Measurements from ENCODE around the gene BTN2A1.
A peak's percentile ranks its signal among the peaks of the same experiment; 100 is the strongest.
"Not testable (repeated sequence)": the region's sequence is repeated elsewhere in the genome, so short reads cannot be mapped to it uniquely, and the experiment has no call there.

The BTN2A1 gene

GRCh38 chr6:26432627-26433201, 25.0 kb upstream of the BTN2A1 start:
- no peak for DNase-seq (ENCODE audit: low read depth in 4 of 4, low spot score in 1 of 4)

GRCh38 chr6:26433680-26434079, 24.1 kb upstream of the BTN2A1 start:
- not testable (repeated sequence) for DNase-seq (ENCODE audit: low read depth in 4 of 4, low spot score in 1 of 4)

GRCh38 chr6:26436018-26436417, 21.7 kb upstream of the BTN2A1 start:
- no peak for DNase-seq (ENCODE audit: low read depth in 4 of 4, low spot score in 1 of 4)

GRCh38 chr6:26437550-26437949, 20.2 kb upstream of the BTN2A1 start:
- no peak for DNase-seq (ENCODE audit: low read depth in 4 of 4, low spot score in 1 of 4)

- DNase-seq (ENCODE audit: low read depth in 4 of 4, low spot score in 1 of 4): no peak
Observed at GRCh38 chr6:26438000-26438399, 19.8 kb upstream of the BTN2A1 start.

GRCh38 chr6:26439151-26440125, 18.3 kb upstream of the BTN2A1 start:
- no peak for DNase-seq (ENCODE audit: low read depth in 4 of 4, low spot score in 1 of 4)

GRCh38 chr6:26440977-26441358, 16.8 kb upstream of the BTN2A1 start:
- no peak for DNase-seq (ENCODE audit: low read depth in 4 of 4, low spot score in 1 of 4)

- DNase-seq (ENCODE audit: low read depth in 4 of 4, low spot score in 1 of 4): no peak
Observed at GRCh38 chr6:26441977-26442376, 15.8 kb upstream of the BTN2A1 start.

- DNase-seq (ENCODE audit: low read depth in 4 of 4, low spot score in 1 of 4): peak in 1 of 4 experiments; percentile 27
Observed at GRCh38 chr6:26445934-26446667, 11.7 kb upstream of the BTN2A1 start.

GRCh38 chr6:26447257-26447656, 10.5 kb upstream of the BTN2A1 start:
- no peak for DNase-seq (ENCODE audit: low read depth in 4 of 4, low spot score in 1 of 4)

- DNase-seq (ENCODE audit: low read depth in 4 of 4, low spot score in 1 of 4): no peak
Observed at GRCh38 chr6:26450240-26450639, 7.5 kb upstream of the BTN2A1 start.

- DNase-seq (ENCODE audit: low read depth in 4 of 4, low spot score in 1 of 4): no peak
Observed at GRCh38 chr6:26452631-26453235, 5.0 kb upstream of the BTN2A1 start.

- DNase-seq (ENCODE audit: low read depth in 4 of 4, low spot score in 1 of 4): no peak
Observed at GRCh38 chr6:26454631-26455030, 3.1 kb upstream of the BTN2A1 start.

- no peak for DNase-seq (ENCODE audit: low read depth in 4 of 4, low spot score in 1 of 4)
Observed at GRCh38 chr6:26455357-26455970, 2.3 kb upstream of the BTN2A1 start.

- no peak for DNase-seq (ENCODE audit: low read depth in 4 of 4, low spot score in 1 of 4)
Observed at GRCh38 chr6:26457264-26457805, 420 bp upstream of the BTN2A1 start.

GRCh38 chr6:26459023-26459810, 1.5 kb downstream of the BTN2A1 start:
- no peak for DNase-seq (ENCODE audit: low read depth in 4 of 4, low spot score in 1 of 4)

GRCh38 chr6:26461353-26461752, 3.6 kb downstream of the BTN2A1 start:
- DNase-seq (ENCODE audit: low read depth in 4 of 4, low spot score in 1 of 4): not testable (repeated sequence)

GRCh38 chr6:26464014-26464413, 6.3 kb downstream of the BTN2A1 start:
- DNase-seq (ENCODE audit: low read depth in 4 of 4, low spot score in 1 of 4): no peak

GRCh38 chr6:26464416-26465131, 6.8 kb downstream of the BTN2A1 start:
- DNase-seq (ENCODE audit: low read depth in 4 of 4, low spot score in 1 of 4): no peak

Data from stimulated activated CD4-positive, alpha-beta T cell treated with anti-CD3 and anti-CD28 coated beads, Interleukin-1b, Interleukin-23, amount 100 ng/mL, for 24 hours (primary cell).